ENCODE measurements around the gene TFR2.

DNA sequence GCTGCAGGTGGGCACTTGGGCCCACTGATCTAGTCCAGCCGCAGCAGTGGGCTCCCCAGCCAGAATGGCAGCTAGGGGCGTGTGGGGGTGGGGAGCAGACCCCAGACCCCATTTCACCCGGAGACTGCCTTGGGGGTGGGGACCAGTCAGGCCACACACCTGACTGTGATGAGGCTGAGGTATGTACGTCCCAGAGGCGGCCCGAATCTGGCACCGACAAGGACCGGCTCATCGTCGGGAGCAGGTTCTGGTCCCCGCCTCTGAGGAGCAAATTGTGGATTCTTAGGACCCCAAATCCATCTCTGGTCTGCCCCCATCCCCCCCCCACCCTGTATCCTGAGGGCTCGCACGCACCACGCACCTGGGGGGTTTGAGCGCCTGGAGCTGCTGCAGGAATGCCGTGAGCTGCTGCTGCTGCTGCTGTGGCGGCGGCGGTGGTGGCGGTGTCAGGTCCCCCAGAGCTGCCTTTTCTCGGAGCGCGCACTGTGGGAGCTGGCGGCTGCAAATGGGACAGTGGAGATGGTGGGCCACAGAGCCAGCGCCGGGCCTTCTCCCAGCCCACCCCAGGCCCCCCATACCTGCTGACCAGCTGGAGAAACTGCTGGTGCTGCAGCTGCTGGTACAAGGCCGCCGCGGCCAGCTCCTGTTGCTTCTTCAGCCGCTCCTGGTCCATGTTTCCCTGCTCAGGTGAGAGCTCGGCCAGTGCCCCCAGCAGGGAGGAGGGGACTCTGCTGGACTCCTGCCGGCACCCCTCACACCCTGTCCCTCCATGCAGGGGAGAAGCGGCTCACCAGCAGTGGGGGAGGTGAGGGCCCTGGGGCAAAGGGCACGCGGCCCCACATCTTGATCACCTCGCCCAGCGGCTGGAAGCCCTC lies 42.5 kb upstream of the TFR2 start:
- TF ChIP-seq, protein P1, sequence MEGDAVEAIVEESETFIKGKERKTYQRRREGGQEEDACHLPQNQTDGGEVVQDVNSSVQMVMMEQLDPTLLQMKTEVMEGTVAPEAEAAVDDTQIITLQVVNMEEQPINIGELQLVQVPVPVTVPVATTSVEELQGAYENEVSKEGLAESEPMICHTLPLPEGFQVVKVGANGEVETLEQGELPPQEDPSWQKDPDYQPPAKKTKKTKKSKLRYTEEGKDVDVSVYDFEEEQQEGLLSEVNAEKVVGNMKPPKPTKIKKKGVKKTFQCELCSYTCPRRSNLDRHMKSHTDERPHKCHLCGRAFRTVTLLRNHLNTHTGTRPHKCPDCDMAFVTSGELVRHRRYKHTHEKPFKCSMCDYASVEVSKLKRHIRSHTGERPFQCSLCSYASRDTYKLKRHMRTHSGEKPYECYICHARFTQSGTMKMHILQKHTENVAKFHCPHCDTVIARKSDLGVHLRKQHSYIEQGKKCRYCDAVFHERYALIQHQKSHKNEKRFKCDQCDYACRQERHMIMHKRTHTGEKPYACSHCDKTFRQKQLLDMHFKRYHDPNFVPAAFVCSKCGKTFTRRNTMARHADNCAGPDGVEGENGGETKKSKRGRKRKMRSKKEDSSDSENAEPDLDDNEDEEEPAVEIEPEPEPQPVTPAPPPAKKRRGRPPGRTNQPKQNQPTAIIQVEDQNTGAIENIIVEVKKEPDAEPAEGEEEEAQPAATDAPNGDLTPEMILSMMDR (conservative IDR thresholded peaks at IDR 0.05; ENCODE audit: low read length), result no peak
- TF ChIP-seq EZH2phosphoT487 (IDR thresholded peaks at IDR 0.05; ENCODE audit: borderline replicate concordance), result no peak
